ENCODE data around the gene CXorf38.
"Not testable (repeated sequence)": the region's sequence is repeated elsewhere in the genome, so short reads cannot be mapped to it uniquely, and the experiment has no call there.

The CXorf38 gene

GRCh38 chrX:40625294-40625693 is 22.1 kb downstream of the CXorf38 start:
- DNase-seq, result no peak

DNA sequence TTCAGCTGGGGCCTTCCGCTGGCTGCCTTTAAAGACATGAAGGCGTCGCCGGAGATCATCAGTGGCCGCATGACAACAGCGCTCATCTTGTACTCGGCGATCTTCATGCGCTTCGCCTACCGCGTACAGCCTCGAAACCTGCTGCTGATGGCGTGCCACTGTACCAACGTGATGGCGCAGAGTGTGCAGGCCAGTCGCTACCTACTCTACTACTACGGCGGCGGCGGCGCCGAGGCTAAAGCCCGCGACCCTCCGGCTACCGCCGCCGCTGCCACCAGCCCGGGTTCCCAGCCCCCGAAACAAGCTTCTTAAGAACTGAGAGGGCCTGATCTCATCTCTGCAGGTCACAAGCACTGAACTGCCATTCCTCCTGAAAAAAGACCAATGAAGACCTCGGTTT is 23.7 kb downstream of the CXorf38 start:
- no peak for DNase-seq

GRCh38 chrX:40623139-40623536 is 24.2 kb downstream of the CXorf38 start, which contains the start of gene MPC1L:
TSS of gene MPC1L (plus strand) at chrX:40623428. CDS start at chrX:40623566, 138 bp downstream.
- no peak for DNase-seq

GRCh38 chrX:40622479-40623138 is 24.8 kb downstream of the CXorf38 start:
- DNase-seq, result no peak

DNA sequence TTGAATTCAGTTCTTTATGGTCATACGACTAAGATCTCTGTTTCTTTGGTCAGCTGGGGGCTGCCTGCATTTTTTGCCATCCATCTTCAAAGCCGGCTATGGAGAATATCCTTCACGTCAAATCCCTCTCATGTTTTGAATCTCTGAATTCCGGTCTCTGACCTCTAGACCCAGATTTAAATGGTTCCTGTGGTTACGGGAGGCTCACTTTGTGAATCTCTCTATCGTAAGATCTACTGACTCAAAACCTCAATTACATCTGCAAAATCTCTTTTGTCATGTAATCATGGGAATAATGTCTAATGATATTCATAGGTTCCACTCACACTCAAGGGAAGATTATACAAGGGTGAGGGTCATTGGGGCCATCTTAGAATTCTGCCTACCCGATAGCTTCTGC is 29.8 kb downstream of the CXorf38 start:
- no peak for DNase-seq

DNA sequence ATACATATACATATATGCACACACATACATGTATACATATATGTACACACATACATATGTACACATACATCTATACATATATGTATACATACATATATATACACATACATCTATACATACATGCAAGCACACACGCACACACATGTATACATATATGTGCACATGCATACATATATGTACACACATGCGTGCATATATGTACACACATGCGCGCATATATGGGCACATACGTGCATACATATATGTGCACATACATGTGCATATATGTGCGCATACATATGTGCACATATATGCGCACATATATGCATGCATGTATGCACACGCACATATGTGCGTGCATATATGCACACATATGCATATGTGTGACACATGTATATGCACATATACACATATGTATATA is 31.4 kb downstream of the CXorf38 start:
- DNase-seq, result no peak

- DNase-seq, result no peak
Observed at GRCh38 chrX:40612511-40612910, 34.9 kb downstream of the CXorf38 start.

- DNase-seq, result no peak
Observed at GRCh38 chrX:40607381-40607780, 40.0 kb downstream of the CXorf38 start.

- DNase-seq, result no peak
Observed at GRCh38 chrX:40603446-40603845, 43.9 kb downstream of the CXorf38 start.

GRCh38 chrX:40589616-40590321 is 57.6 kb downstream of the CXorf38 start:
- not testable (repeated sequence) for DNase-seq

DNA sequence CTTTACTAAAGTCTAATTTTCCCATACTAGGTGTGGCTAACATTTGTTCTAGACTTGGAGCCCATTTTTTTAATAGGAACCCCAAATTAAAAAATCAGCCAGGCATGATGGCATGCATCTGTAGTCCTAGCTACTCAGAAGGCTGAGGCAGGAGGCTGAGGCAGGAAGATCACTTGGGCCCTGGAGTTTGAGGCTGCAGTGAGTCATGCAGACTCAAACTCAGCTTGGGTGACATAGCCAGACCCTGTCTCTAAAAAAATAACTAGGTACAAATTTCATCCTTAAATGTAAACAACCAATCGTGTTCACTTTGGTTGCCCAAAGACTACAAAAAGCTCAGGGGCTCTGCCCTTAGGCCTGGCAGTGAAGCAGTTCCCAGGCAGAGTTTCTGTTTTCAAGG is 59.7 kb downstream of the CXorf38 start:
- DNase-seq, result not testable (repeated sequence)

DNA sequence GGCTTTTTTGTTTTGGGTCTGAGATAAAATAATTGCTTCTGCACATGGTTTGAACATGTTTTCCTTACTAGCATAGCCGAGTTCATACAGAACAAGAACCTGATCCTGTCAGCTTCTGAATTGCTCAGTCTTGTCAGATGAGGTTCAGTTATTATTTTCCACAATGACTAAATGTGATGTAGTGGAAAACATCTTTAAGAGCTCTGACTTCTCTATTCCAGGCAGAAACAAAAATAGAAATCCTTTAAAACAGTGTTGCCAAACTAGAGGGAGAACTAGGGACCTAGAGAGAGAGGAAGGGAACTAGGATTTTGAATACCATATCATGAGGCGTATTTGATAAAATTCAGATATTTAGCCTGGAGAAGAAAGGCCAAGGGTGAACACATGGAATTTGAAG is 64.5 kb downstream of the CXorf38 start:
- DNase-seq, result no peak

GRCh38 chrX:40582178-40582577 is 65.2 kb downstream of the CXorf38 start:
- not testable (repeated sequence) for DNase-seq

DNA sequence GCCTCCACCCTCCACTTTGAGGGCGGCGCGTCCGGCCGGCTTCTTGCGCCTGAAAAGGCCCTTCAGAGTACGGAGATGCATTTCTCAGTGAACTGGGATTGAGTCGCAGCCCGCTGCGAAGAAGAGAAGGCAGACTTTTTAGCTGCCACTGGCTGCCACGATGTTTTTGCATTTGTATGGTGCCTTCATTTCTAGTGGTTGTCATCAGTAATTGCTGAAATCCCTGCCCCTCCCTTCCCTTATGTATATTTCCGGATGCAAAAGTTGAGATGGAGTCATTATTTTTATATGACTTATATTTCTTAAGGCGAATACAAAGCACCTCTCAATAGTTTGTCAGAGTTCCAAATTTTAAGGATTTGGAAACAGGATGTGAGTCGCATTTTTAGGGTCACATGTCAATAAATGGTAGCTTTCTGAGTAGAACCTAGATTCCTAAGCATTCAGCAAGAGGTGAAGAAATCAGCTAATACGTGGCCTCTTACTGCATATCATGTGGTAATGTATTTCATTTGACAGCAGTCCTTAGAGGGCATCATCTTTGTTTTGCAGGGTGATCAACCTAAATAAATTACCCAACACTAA is 65.9 kb downstream of the CXorf38 start:
- DNase-seq, result no peak

GRCh38 chrX:40580537-40581335 is 66.6 kb downstream of the CXorf38 start, which contains the start of gene ATP6AP2:
TSS of gene ATP6AP2 (plus strand) at chrX:40580970. CDS start at chrX:40581066, 96 bp downstream.
- peak; percentile 67 for DNase-seq

DNA sequence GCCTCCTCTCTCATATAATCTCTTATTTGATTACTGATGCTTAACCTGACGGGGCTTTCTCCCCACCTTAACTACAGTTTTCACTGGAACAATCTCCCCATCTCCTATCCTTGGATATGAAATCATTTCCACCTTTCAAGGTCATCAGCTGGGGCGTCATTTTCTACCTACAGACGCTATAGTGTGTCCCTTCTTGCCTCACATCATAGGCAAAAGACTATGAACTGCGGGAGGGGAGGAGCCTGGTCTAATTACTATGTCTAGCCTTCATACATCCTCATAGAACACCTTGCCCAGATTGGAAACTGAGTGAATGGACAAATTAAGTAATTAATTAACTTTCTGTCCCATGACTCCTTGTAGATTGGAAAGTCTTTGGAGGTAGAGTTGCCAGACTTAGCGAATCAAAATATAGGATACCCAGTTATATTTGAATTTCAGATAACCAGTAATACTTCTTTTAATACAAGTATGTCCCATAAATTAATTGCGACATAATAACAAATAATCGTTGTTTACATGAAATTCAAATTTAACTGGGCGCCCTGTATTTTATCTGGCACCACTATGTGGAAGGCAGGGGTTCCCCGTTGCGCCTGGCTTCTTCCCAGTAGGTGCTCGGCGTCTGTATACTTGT is 67.3 kb downstream of the CXorf38 start:
- DNase-seq, result no peak

DNA sequence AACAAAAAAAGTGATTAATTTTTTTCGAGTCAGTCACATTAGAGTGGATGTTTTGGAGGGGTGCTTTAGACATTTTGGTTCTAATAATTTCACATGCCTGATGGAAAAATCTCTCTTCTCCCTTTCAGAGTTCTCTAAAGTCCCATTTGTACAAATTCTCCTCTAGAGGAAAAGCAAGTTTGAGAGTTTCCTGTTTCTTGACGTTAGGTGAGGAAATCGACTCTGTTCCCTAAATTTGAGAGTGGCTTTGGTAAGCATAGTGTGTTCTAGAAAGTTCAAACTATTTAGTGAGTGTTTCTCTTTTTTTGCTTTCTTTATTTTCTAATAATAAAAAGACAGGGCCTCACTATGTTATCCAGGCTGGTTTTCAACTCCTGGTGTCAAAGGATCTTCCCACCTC is 68.2 kb downstream of the CXorf38 start:
- DNase-seq, result no peak

GRCh38 chrX:40578039-40578695 is 69.2 kb downstream of the CXorf38 start:
- no peak for DNase-seq

All from activated gamma-delta T cell (primary cell).